ENCODE data around the gene ZCCHC8.
A peak's percentile ranks its signal among the peaks of the same experiment; 100 is the strongest.
"Not testable (repeated sequence)": the region's sequence is repeated elsewhere in the genome, so short reads cannot be mapped to it uniquely, and the experiment has no call there.

The ZCCHC8 gene

DNA sequence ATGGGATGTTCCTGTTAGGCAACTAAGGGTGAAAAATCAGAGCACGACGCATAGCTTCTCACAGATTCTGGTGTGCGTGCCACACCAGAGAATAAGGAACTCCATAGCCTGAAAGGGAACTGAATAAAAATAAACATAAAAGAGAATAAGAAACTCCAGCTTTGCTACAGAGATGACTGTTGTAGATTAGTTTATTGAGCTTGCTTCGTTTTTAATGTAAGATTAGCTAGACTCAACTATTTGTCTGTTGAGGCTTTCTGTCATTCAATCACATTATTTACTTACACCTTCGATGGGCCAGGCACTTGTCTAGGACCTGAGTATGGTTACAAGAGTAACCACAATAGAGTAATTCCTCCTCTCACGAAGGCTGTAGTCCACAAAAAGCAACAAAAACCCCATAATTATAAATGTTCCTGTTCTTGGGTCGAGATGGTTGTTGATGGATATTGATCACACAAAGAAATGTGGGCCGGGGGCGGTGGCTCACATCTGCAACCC lies 807 bp upstream of the ZCCHC8 start:
- peak overlapping the region; percentile 87 for H3K27ac Mint-ChIP-seq
- no peaks in the 10 kb centered on the region for H3K9me3 Mint-ChIP-seq
- H3K27me3 Mint-ChIP-seq: no peaks in the 10 kb centered on the region
- DNase-seq (ENCODE audit: low spot score in 2 of 2): no peak
- peaks cover 7% of the 10 kb centered on the region for H3K36me3 Mint-ChIP-seq
- peaks cover 17% of the 10 kb centered on the region for H3K4me1 Mint-ChIP-seq
- ATAC-seq (ENCODE audit: low read depth): peak; percentile 8
- H3K4me3 Mint-ChIP-seq: peak overlapping the region; percentile 96

DNA sequence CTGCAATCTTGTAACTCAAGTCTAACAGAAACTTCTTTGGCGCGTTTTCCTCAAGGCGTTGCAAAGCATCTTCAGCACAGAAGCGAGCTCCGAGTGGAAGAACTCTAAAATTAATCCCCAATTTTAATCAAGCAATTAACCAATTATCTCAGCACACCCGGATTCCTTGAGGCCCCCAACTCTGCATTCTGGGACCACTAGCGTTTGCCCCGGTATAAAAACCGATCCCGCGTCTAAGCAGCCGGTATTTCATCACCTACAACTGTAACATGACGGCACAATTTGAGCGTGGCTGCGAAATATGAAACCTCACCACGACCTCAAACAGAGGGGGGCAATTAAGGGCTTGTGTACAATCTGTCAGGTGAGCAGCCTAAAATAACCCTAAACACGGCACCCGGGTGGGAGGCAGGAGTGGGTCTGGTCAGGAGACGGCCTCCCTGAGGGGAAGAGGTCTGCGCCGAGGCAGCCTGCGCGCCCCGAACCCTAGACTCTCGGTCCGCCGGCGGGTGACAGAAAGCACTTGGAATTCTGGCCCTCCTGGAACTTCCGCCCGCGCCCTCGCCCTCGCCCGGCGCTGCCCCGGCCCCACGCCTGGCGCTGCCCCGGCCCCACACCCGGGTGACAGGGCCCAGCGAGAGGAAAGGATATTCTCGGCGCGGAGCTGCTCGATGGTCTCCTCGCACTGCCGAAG lies 594 bp downstream of the ZCCHC8 start:
- peaks cover 3% of the 10 kb centered on the region for H3K36me3 Mint-ChIP-seq
- ATAC-seq (ENCODE audit: low read depth): peak; percentile 6

DNA sequence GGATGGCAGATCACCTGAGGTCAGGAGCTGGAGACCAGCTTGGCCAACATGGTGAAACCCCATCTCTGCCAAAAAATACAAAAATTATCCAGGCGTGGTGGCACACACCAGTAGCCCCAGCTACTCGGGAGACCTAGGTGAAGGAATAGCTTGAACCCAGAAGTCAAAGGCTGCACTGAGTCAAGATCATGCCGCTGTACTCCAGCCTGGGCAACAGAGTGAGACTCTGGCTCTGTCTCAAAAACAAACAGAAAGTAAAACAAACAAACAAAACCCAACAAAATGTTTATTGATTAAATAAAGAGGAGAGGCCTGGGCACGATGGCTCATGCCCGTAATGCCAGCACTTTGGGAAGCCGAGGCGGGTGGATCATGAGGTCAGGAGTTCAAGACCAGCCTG lies 5.5 kb downstream of the ZCCHC8 start:
- no peak for DNase-seq (ENCODE audit: low spot score in 2 of 2)
- Mint-ChIP-seq H3K4me3 (no peak overlapping the region), H3K4me1 (peaks cover 7% of the 10 kb centered on the region), H3K36me3 (peaks cover 17% of the 10 kb centered on the region), H3K27me3 (no peaks in the 10 kb centered on the region), H3K27ac (no peak overlapping the region), H3K9me3 (no peaks in the 10 kb centered on the region)
- no peak for ATAC-seq (ENCODE audit: low read depth)

More for the DNA sequence above, 594 bp downstream of the ZCCHC8 start:
- Mint-ChIP-seq H3K27ac (peak overlapping the region; percentile 87), H3K27me3 (no peaks in the 10 kb centered on the region), H3K9me3 (no peaks in the 10 kb centered on the region), H3K4me3 (peak overlapping the region; percentile 96), H3K4me1 (peaks cover 18% of the 10 kb centered on the region)
- DNase-seq (ENCODE audit: low spot score in 2 of 2): peak in 1 of 2 donors; percentile 35

DNA sequence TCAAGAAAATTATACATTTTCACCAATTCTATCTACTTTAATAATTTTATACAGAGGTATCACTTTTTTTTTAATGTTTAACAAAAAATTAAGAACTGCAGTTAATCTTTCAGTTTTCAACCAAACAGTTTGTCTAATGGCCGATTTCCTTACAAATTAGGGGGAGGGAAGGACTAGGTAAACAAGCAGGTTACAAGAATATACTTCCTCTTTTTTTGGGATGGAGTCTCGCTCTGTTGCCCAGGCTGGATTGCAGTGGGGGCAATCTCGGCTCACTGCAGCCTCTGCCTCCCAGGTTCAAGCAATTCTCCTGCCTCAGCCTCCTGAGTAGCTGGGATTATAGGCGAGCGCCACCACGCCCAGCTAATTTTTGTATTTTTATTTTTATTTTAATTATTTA lies 7.5 kb downstream of the ZCCHC8 start:
- H3K9me3 Mint-ChIP-seq; H3K27ac Mint-ChIP-seq; H3K27me3 Mint-ChIP-seq; H3K4me3 Mint-ChIP-seq; DNase-seq (ENCODE audit: low spot score in 2 of 2); ATAC-seq (ENCODE audit: low read depth); H3K4me1 Mint-ChIP-seq: not testable (repeated sequence)
- peaks cover 25% of the 10 kb centered on the region for H3K36me3 Mint-ChIP-seq

DNA sequence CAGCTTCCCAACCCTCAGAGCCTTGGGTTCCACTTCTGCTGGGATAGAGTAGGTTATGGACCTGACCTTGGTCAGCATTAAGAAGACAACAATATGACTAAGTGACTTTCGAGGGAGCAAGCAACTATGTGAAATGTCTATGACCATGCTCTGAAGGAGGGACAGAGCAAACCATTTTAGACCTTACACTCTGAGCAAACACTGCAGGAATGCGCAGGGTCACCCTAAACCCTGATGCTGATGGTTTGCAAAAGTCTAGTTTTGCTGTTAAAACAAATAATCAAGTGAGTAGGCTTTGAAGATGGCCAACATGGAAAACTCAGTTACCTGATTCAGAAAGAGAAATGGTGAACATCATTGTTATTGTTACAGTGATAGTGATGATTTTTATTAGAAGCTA lies 8.7 kb downstream of the ZCCHC8 start:
- no peak overlapping the region for H3K4me3 Mint-ChIP-seq
- peaks cover 26% of the 10 kb centered on the region for H3K36me3 Mint-ChIP-seq
- H3K27ac Mint-ChIP-seq: no peak overlapping the region

DNA sequence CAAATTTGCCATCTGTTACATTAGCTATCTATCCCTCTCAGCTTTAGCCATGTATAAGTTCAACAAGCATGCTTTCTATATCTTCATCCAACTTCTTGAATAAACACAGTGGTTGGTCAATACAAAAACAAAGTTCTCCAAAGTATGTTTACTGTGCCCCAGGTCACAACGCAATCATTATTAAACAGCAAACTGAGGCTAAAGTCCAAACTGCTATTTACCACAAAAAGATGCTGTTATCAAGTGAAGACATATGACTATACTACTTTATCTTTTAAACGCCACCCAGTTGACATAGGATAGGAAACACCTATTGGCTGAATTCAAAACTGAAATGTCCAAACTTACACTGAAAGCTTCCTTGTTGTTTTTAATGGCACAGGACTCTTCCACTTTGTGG lies 11.7 kb downstream of the ZCCHC8 start:
- DNase-seq (ENCODE audit: low spot score in 2 of 2) (no peak), ATAC-seq (ENCODE audit: low read depth) (no peak)
- Mint-ChIP-seq H3K27ac (no peak overlapping the region), H3K4me3 (no peak overlapping the region), H3K36me3 (peaks cover 38% of the 10 kb centered on the region), H3K27me3 (no peaks in the 10 kb centered on the region), H3K9me3 (no peaks in the 10 kb centered on the region), H3K4me1 (peaks cover 7% of the 10 kb centered on the region)

More for the DNA sequence above, 8.7 kb downstream of the ZCCHC8 start:
- Mint-ChIP-seq H3K4me1 (peaks cover 5% of the 10 kb centered on the region), H3K9me3 (no peaks in the 10 kb centered on the region), H3K27me3 (no peaks in the 10 kb centered on the region)
- DNase-seq (ENCODE audit: low spot score in 2 of 2) (no peak), ATAC-seq (ENCODE audit: low read depth) (no peak)

DNA sequence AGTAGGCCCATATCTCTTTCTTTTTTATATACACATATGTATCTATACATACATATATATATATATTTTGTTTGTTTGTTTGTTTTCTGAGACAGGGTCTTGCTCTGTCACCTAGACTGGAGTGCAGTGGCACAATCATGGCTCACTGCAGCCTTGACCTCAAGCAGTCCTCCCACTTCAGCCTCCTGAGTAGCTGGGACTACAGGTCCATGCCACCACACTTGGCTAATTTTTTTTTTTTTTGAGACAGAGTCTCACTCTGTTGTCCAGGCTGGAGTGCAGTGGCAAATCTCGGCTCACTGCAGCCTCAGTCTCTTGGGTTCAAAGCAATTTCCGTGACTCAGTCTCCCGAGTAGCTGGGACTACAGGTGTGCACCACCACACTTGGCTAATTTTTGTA lies 12.9 kb downstream of the ZCCHC8 start:
- not testable (repeated sequence) for ATAC-seq (ENCODE audit: low read depth); H3K4me3 Mint-ChIP-seq; H3K9me3 Mint-ChIP-seq; DNase-seq (ENCODE audit: low spot score in 2 of 2); H3K27ac Mint-ChIP-seq; H3K27me3 Mint-ChIP-seq; H3K4me1 Mint-ChIP-seq
- peaks cover 45% of the 10 kb centered on the region for H3K36me3 Mint-ChIP-seq

DNA sequence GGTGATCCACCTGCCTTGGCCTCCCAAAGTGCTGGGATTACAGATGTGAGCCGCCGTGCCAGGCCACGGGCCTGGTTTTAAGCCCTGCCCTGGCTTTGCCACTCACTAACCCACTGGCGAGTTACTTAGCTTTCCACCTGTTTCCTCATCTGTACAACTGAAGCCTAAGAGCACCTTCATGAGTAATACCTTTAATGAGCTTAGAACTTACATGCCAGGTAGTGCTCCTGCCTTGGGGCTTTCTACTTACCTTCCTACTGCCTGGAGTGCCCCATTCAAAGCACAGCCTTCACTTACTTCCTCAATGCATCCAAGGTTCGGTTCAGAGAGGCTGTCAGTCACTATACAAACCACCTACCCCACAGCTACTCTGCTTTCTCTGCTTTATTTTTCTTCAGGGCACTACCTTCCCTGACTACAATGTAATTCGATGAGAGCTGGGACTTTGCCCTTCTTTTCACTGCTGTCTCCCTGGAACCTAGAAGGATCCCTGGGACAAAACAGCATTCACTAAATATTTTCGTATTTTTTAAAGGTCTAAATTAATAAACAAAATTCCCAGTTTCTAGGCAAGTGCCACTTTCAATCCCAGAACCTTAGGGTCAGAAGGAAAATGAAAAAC lies 13.8 kb downstream of the ZCCHC8 start:
- H3K4me1 Mint-ChIP-seq: peaks cover 6% of the 10 kb centered on the region
- H3K27me3 Mint-ChIP-seq: no peaks in the 10 kb centered on the region
- H3K9me3 Mint-ChIP-seq: no peaks in the 10 kb centered on the region
- H3K27ac Mint-ChIP-seq: no peak overlapping the region
- H3K36me3 Mint-ChIP-seq: peaks cover 40% of the 10 kb centered on the region
- no peak for ATAC-seq (ENCODE audit: low read depth)
- no peak for DNase-seq (ENCODE audit: low spot score in 2 of 2)
- no peak overlapping the region for H3K4me3 Mint-ChIP-seq

DNA sequence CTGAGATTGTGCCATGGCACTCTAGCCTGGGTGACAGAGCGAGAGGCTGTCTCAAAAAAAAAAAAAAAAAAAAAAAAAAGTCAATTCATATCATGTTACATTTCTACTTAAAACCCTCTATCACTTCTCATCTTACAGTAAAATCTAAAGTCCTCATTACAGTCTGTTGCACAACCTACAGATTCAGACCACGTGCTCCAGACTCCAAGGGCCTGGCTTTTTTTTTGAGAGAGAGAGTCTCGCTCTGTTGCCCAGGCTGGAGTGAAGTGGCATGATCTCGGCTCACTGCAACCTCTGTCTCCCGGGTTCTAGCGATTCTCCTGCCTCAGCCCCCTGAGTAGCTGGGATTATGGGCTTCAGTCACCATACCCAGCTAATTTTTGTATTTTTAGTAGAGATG lies 14.4 kb downstream of the ZCCHC8 start:
- not testable (repeated sequence) for H3K4me1 Mint-ChIP-seq; H3K9me3 Mint-ChIP-seq; DNase-seq (ENCODE audit: low spot score in 2 of 2); H3K27me3 Mint-ChIP-seq; ATAC-seq (ENCODE audit: low read depth); H3K27ac Mint-ChIP-seq; H3K4me3 Mint-ChIP-seq
- peaks cover 40% of the 10 kb centered on the region for H3K36me3 Mint-ChIP-seq

DNA sequence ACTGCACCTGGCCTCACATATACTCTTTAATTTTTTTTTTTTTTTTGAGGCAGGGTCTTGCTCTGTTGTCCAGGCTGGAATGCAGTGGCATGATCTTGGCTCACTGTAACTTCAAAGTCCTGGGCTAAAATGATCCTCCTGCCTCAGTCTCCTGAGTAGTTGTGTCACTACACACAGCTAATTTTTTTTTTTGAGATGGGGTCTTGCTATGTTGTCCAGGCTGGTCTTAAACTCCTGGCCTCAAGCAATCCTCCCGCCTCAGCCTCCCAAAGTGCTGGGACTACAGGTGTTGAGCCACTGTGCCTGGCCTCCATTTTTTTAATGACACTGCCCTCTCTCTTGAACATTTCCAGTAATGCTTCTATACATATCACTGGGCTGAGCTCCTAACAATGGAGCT lies 16.3 kb downstream of the ZCCHC8 start:
- H3K9me3 Mint-ChIP-seq; ATAC-seq (ENCODE audit: low read depth); H3K4me1 Mint-ChIP-seq; H3K27ac Mint-ChIP-seq; H3K27me3 Mint-ChIP-seq; DNase-seq (ENCODE audit: low spot score in 2 of 2); H3K4me3 Mint-ChIP-seq: not testable (repeated sequence)
- peaks cover 38% of the 10 kb centered on the region for H3K36me3 Mint-ChIP-seq

DNA sequence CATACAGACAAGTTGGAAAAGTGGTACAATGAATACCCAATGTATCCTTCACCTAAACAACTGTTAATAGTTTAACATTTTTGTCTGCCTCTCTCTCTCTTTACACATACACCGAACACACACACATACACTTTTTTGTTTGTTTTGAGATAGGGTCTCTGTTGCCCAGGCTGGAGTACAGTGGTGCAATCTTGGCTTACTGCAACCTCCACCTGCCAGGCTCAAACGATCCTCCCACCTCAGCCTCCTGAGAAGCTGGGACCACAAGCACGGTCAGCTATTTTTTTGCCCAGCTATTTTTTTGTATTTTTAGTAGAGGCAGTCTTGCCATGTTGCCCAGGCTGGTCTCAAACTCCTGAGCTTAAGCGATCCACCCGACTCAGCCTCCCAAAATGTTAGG lies 16.8 kb downstream of the ZCCHC8 start:
- Mint-ChIP-seq H3K4me3 (no peak overlapping the region), H3K27me3 (no peaks in the 10 kb centered on the region), H3K36me3 (peaks cover 34% of the 10 kb centered on the region), H3K27ac (no peak overlapping the region), H3K4me1 (peaks cover 6% of the 10 kb centered on the region), H3K9me3 (no peaks in the 10 kb centered on the region)
- no peak for ATAC-seq (ENCODE audit: low read depth)
- DNase-seq (ENCODE audit: low spot score in 2 of 2): no peak

DNA sequence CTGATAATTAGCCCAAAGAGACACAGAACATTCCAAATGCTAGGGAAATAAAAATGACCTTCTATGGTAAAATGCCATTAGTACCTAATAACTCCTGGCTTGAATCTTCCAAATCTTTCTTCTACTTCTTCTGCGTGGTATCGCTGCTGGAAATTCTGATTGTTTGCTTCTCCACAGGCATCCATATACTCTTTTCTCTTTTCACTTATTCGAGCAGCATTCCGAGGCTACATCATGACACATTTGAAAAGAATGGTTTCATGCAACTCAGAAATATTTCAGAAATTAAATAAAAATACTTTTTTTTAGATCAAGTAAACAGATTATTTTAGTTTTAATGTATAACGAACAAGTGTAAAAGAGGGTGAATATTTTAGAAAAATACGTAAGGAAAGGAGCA lies 18.9 kb downstream of the ZCCHC8 start:
- ATAC-seq (ENCODE audit: low read depth) (no peak), DNase-seq (ENCODE audit: low spot score in 2 of 2) (no peak)
- Mint-ChIP-seq H3K9me3 (no peaks in the 10 kb centered on the region), H3K36me3 (peaks cover 33% of the 10 kb centered on the region), H3K27ac (no peak overlapping the region), H3K4me3 (no peak overlapping the region), H3K4me1 (peaks cover 4% of the 10 kb centered on the region), H3K27me3 (no peaks in the 10 kb centered on the region)

DNA sequence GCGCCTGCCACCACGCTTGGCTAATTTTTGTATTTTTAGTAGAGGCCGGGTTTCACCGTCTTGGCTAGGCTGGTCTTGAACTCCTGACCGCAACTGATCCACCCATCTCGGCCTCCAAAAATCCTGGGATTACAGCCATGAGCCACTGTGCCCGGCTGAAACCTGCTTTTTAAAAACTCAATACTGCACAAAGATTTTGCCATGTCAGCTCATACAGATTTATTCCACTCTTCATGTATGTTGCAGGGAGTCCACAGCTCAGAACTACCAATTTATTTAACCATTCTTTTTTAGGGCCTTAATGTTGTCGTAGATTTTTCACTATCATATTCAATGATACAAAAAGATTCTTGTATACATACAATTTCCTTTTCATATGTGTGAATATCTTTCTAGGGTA lies 20.0 kb downstream of the ZCCHC8 start:
- no peak for DNase-seq (ENCODE audit: low spot score in 2 of 2)
- peaks cover 3% of the 10 kb centered on the region for H3K4me1 Mint-ChIP-seq
- no peak for ATAC-seq (ENCODE audit: low read depth)
- no peaks in the 10 kb centered on the region for H3K27me3 Mint-ChIP-seq
- no peak overlapping the region for H3K27ac Mint-ChIP-seq
- no peaks in the 10 kb centered on the region for H3K9me3 Mint-ChIP-seq
- no peak overlapping the region for H3K4me3 Mint-ChIP-seq
- peaks cover 35% of the 10 kb centered on the region for H3K36me3 Mint-ChIP-seq

DNA sequence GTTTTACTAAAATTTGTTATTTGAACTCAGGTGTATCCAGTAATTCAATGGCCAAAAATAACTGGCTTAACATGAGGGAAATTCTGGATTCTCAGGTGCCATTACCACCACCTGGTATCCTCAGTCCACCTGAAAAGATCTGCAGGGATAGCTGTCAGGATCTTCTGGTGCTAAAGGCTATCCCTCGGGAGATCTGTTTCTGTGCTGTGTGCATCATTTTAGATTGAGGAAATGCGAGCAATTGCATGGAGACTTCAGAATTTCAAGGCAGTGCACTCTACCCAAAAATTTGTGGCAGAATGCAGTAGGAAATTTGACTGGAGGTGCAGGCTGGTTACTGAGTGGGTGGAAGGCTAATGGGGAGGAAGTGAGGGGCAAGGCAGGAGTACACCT lies 26.4 kb downstream of the ZCCHC8 start:
- H3K9me3 Mint-ChIP-seq: no peaks in the 10 kb centered on the region
- H3K4me1 Mint-ChIP-seq: peaks cover 6% of the 10 kb centered on the region
- DNase-seq (ENCODE audit: low spot score in 2 of 2) (no peak), ATAC-seq (ENCODE audit: low read depth) (no peak)
- H3K4me3 Mint-ChIP-seq: no peak overlapping the region
- H3K36me3 Mint-ChIP-seq: peaks cover 19% of the 10 kb centered on the region
- H3K27me3 Mint-ChIP-seq: no peaks in the 10 kb centered on the region
- peak overlapping the region; percentile 58 for H3K27ac Mint-ChIP-seq

Data from memory B cell (primary cell).